Naive B cell (primary cell): ENCODE measurements around the gene HOMER2. TPM values are rescaled to one million over a fixed set of nuclear protein-coding genes. Genes with fewer than 3 reads are reported as not detected.
"Not testable (repeated sequence)": the region's sequence is repeated elsewhere in the genome, so short reads cannot be mapped to it uniquely, and the experiment has no call there.

Experiments used
- ATAC-seq, 2 donors: fragments of 150-1000 bp; cut with Tn5 transposase; 2 replicates each; pipeline ENCODE4 v1.10.0; 2021; ENCODE audit warnings: low read depth in 2 of 2, mild to moderate bottlenecking in 2 of 2, moderate library complexity in 2 of 2
- DNase-seq: peaks from one replicate; pipeline ENCODE4 v3.0.0; 2022
- H3K27ac Mint-ChIP-seq, 6 donors: one replicate each; pipeline ENCODE4 v1.8.0; 2020 to 2022; ENCODE audit warnings: mild to moderate bottlenecking in 6 of 6, mixed read lengths in 6 of 6, moderate library complexity in 5 of 6, inconsistent platforms in 2 of 6
- H3K27me3 Mint-ChIP-seq, 3 donors: one replicate each; pipeline ENCODE4 v1.8.0; 2021 to 2022; ENCODE audit warnings: mixed read lengths in 3 of 3, mild to moderate bottlenecking in 1 of 3
- H3K36me3 Mint-ChIP-seq, 2 donors: one replicate each; pipeline ENCODE4 v1.8.0; 2020 to 2022; ENCODE audit warnings: mixed read lengths in 2 of 2, inconsistent platforms in 1 of 2, mild to moderate bottlenecking in 1 of 2
- H3K4me1 Mint-ChIP-seq, 3 donors: one replicate each; pipeline ENCODE4 v1.8.0; 2020 to 2022; ENCODE audit warnings: mixed read lengths in 3 of 3, inconsistent platforms in 1 of 3, mild to moderate bottlenecking in 1 of 3, moderate library complexity in 1 of 3
- H3K4me3 Mint-ChIP-seq, 8 donors: one replicate each; pipeline ENCODE4 v1.8.0; 2020 to 2022; ENCODE audit warnings: mild to moderate bottlenecking in 8 of 8, mixed read lengths in 8 of 8, moderate library complexity in 8 of 8, inconsistent platforms in 2 of 8
- H3K9me3 Mint-ChIP-seq, 7 donors: one replicate each; pipeline ENCODE4 v1.8.0; 2020 to 2022; ENCODE audit warnings: mixed read lengths in 7 of 7, mild to moderate bottlenecking in 5 of 7, inconsistent platforms in 2 of 7, moderate library complexity in 1 of 7
- polyA plus RNA-seq, 6 donors: library from polyadenylated mRNA; unstranded; fragments of 300-500 nt; fragmentation: Illumina TruSeq; gene quantifications; one replicate each; pipeline ENCODE4 v1.2.3, GENCODE V29; 2021; ENCODE audit warnings: low read depth in 6 of 6

HOMER2 gene
- polyA plus RNA-seq, 6 donors from 2014 or later = 3.0 to 11.6 (median 6.2) TPM

GRCh38 chr15:82894971-82895520, 57.5 kb downstream of the HOMER2 start:
- DNase-seq = no peak
- Mint-ChIP-seq H3K36me3 (no peaks in the 10 kb centered on the region), H3K4me1 (peaks cover 0 to 4% (median 3%) of the 10 kb centered on the region in 3 donors), H3K9me3 (no peaks in the 10 kb centered on the region), H3K27ac (no peak overlapping the region), H3K4me3 (no peak overlapping the region), H3K27me3 (no peaks in the 10 kb centered on the region)
- no peak for ATAC-seq

- H3K9me3 Mint-ChIP-seq, H3K36me3 Mint-ChIP-seq, ATAC-seq, H3K27me3 Mint-ChIP-seq, H3K4me3 Mint-ChIP-seq, H3K27ac Mint-ChIP-seq, DNase-seq, H3K4me1 Mint-ChIP-seq: not testable (repeated sequence)
Observed at GRCh38 chr15:82893473-82893872, 59.0 kb downstream of the HOMER2 start.

GRCh38 chr15:82892573-82892972, 59.9 kb downstream of the HOMER2 start:
- H3K27ac Mint-ChIP-seq = no peak overlapping the region
- H3K9me3 Mint-ChIP-seq = no peaks in the 10 kb centered on the region
- no peak for ATAC-seq
- no peaks in the 10 kb centered on the region for H3K36me3 Mint-ChIP-seq
- H3K27me3 Mint-ChIP-seq = no peaks in the 10 kb centered on the region
- peaks cover 0 to 4% (median 3%) of the 10 kb centered on the region in 3 donors for H3K4me1 Mint-ChIP-seq
- H3K4me3 Mint-ChIP-seq = no peak overlapping the region
- DNase-seq = no peak

GRCh38 chr15:82890995-82891390, 61.5 kb downstream of the HOMER2 start:
- Mint-ChIP-seq H3K4me3 (no peak overlapping the region), H3K36me3 (no peaks in the 10 kb centered on the region), H3K27me3 (no peaks in the 10 kb centered on the region), H3K4me1 (peaks cover 0 to 1% (median 1%) of the 10 kb centered on the region in 3 donors), H3K9me3 (no peaks in the 10 kb centered on the region), H3K27ac (no peak overlapping the region)
- no peak for ATAC-seq
- no peak for DNase-seq

GRCh38 chr15:82890338-82890994, 62.1 kb downstream of the HOMER2 start:
- Mint-ChIP-seq H3K4me1 (no peaks in the 10 kb centered on the region), H3K27me3 (no peaks in the 10 kb centered on the region), H3K9me3 (no peaks in the 10 kb centered on the region), H3K27ac (peak overlapping the region in 1 of 6 donors; percentile 21), H3K4me3 (peak overlapping the region in 1 of 8 donors; percentile 15), H3K36me3 (no peaks in the 10 kb centered on the region)
- no peak for ATAC-seq
- DNase-seq = no peak

GRCh38 chr15:82882273-82882928, 70.1 kb downstream of the HOMER2 start:
- H3K9me3 Mint-ChIP-seq = no peaks in the 10 kb centered on the region
- H3K4me3 Mint-ChIP-seq = no peak overlapping the region
- H3K27me3 Mint-ChIP-seq = no peaks in the 10 kb centered on the region
- H3K36me3 Mint-ChIP-seq = no peaks in the 10 kb centered on the region
- DNase-seq (no peak), ATAC-seq (no peak)
- peaks cover 0 to 5% (median 0%) of the 10 kb centered on the region in 3 donors for H3K4me1 Mint-ChIP-seq
- peak overlapping the region in 1 of 6 donors; percentile 45 for H3K27ac Mint-ChIP-seq

- ATAC-seq (no peak), DNase-seq (no peak)
- no peak overlapping the region for H3K27ac Mint-ChIP-seq
- peaks cover 0 to 5% (median 0%) of the 10 kb centered on the region in 3 donors for H3K4me1 Mint-ChIP-seq
- H3K4me3 Mint-ChIP-seq = no peak overlapping the region
- H3K27me3 Mint-ChIP-seq = no peaks in the 10 kb centered on the region
- no peaks in the 10 kb centered on the region for H3K36me3 Mint-ChIP-seq
- no peaks in the 10 kb centered on the region for H3K9me3 Mint-ChIP-seq
Observed at GRCh38 chr15:82881747-82882146, 70.8 kb downstream of the HOMER2 start.

GRCh38 chr15:82880704-82881103, 71.8 kb downstream of the HOMER2 start:
- no peaks in the 10 kb centered on the region for H3K36me3 Mint-ChIP-seq
- H3K4me3 Mint-ChIP-seq = no peak overlapping the region
- peak overlapping the region in 1 of 6 donors; percentile 64 for H3K27ac Mint-ChIP-seq
- DNase-seq (no peak), ATAC-seq (no peak)
- no peaks in the 10 kb centered on the region for H3K9me3 Mint-ChIP-seq
- peaks cover 0 to 5% (median 0%) of the 10 kb centered on the region in 3 donors for H3K4me1 Mint-ChIP-seq
- no peaks in the 10 kb centered on the region for H3K27me3 Mint-ChIP-seq

GRCh38 chr15:82878325-82878724, 74.2 kb downstream of the HOMER2 start:
- H3K4me3 Mint-ChIP-seq = no peak overlapping the region
- no peaks in the 10 kb centered on the region for H3K27me3 Mint-ChIP-seq
- H3K36me3 Mint-ChIP-seq = no peaks in the 10 kb centered on the region
- H3K9me3 Mint-ChIP-seq = no peaks in the 10 kb centered on the region
- no peak overlapping the region for H3K27ac Mint-ChIP-seq
- ATAC-seq = no peak
- DNase-seq = no peak
- H3K4me1 Mint-ChIP-seq = peaks cover 0 to 5% (median 0%) of the 10 kb centered on the region in 3 donors

- H3K9me3 Mint-ChIP-seq = no peaks in the 10 kb centered on the region
- no peaks in the 10 kb centered on the region for H3K36me3 Mint-ChIP-seq
- DNase-seq (no peak), ATAC-seq (no peak)
- H3K27me3 Mint-ChIP-seq = no peaks in the 10 kb centered on the region
- peaks cover 0 to 5% (median under 1%) of the 10 kb centered on the region in 3 donors for H3K4me1 Mint-ChIP-seq
- no peak overlapping the region for H3K27ac Mint-ChIP-seq
- no peak overlapping the region for H3K4me3 Mint-ChIP-seq
Observed at GRCh38 chr15:82877825-82878224, 74.7 kb downstream of the HOMER2 start.

GRCh38 chr15:82875411-82876003, 77.0 kb downstream of the HOMER2 start:
- Mint-ChIP-seq H3K4me3 (no peak overlapping the region), H3K36me3 (no peaks in the 10 kb centered on the region), H3K27ac (no peak overlapping the region), H3K4me1 (peaks cover 5 to 24% (median 23%) of the 10 kb centered on the region in 3 donors), H3K27me3 (no peaks in the 10 kb centered on the region), H3K9me3 (no peaks in the 10 kb centered on the region)
- DNase-seq (no peak), ATAC-seq (no peak)

GRCh38 chr15:82874961-82875360, 77.6 kb downstream of the HOMER2 start:
- H3K4me3 Mint-ChIP-seq = no peak overlapping the region
- no peaks in the 10 kb centered on the region for H3K27me3 Mint-ChIP-seq
- no peaks in the 10 kb centered on the region for H3K9me3 Mint-ChIP-seq
- no peaks in the 10 kb centered on the region for H3K36me3 Mint-ChIP-seq
- DNase-seq (no peak), ATAC-seq (no peak)
- no peak overlapping the region for H3K27ac Mint-ChIP-seq
- H3K4me1 Mint-ChIP-seq = peaks cover 5 to 29% (median 21%) of the 10 kb centered on the region in 3 donors

- H3K4me3 Mint-ChIP-seq = peak overlapping the region in 1 of 8 donors; percentile 7
- H3K36me3 Mint-ChIP-seq = no peaks in the 10 kb centered on the region
Observed at GRCh38 chr15:82874267-82874666, 78.3 kb downstream of the HOMER2 start.

More at GRCh38 chr15:82874267-82874666, 78.3 kb downstream of the HOMER2 start:
- Mint-ChIP-seq H3K27ac (no peak overlapping the region), H3K4me1 (peaks cover 5 to 29% (median 21%) of the 10 kb centered on the region in 3 donors), H3K27me3 (no peaks in the 10 kb centered on the region), H3K9me3 (no peaks in the 10 kb centered on the region)
- DNase-seq (no peak), ATAC-seq (no peak)
